IPS-20b (cell line): ENCODE data around the gene RFX7.

Source experiments
- H3K27ac ChIP-seq: one replicate; pipeline ENCODE4 v1.5.1; 2013; ENCODE audit warnings: low read length
- H3K27me3 ChIP-seq: 2 replicates; pipeline ENCODE4 v1.6.1; 2013; ENCODE audit warnings: mild to moderate bottlenecking, low read length, inconsistent platforms; ENCODE audit not compliant: insufficient read depth
- H3K36me3 ChIP-seq: 2 replicates; pipeline ENCODE4 v1.6.1; 2013; ENCODE audit warnings: low read depth, mild to moderate bottlenecking, inconsistent platforms, low read length, moderate library complexity; ENCODE audit not compliant: insufficient read depth
- H3K4me1 ChIP-seq: 2 replicates; pipeline ENCODE4 v1.6.1; 2013; ENCODE audit warnings: mild to moderate bottlenecking, control low read depth, inconsistent platforms, low read length, moderate library complexity; ENCODE audit not compliant: insufficient read depth
- H3K4me3 ChIP-seq: 2 replicates; pipeline ENCODE4 v1.5.1; 2013; ENCODE audit warnings: mild to moderate bottlenecking, low read length, inconsistent platforms
- H3K9ac ChIP-seq: 2 replicates; pipeline ENCODE4 v1.6.1; 2013; ENCODE audit warnings: low read depth, mild to moderate bottlenecking, inconsistent platforms, low read length, moderate library complexity
- H3K9me3 ChIP-seq: 2 replicates; pipeline ENCODE4 v1.6.1; 2013; ENCODE audit warnings: mild to moderate bottlenecking, low read depth, low read length, inconsistent platforms; ENCODE audit not compliant: insufficient read depth

Gene RFX7

GRCh38 chr15:56058986-56059385, 184.7 kb downstream of the RFX7 start:
- H3K9me3 ChIP-seq: no peaks in the 10 kb centered on the region
- H3K27ac ChIP-seq: no peak overlapping the region
- H3K4me1 ChIP-seq: no peaks in the 10 kb centered on the region
- H3K9ac ChIP-seq: no peak overlapping the region
- no peak overlapping the region for H3K4me3 ChIP-seq
- H3K27me3 ChIP-seq: no peaks in the 10 kb centered on the region
- no peaks in the 10 kb centered on the region for H3K36me3 ChIP-seq

GRCh38 chr15:56056626-56057025, 187.1 kb downstream of the RFX7 start:
- Histone ChIP-seq H3K36me3 (no peaks in the 10 kb centered on the region), H3K27ac (no peak overlapping the region), H3K4me3 (no peak overlapping the region), H3K9ac (no peak overlapping the region), H3K4me1 (no peaks in the 10 kb centered on the region), H3K27me3 (no peaks in the 10 kb centered on the region), H3K9me3 (no peaks in the 10 kb centered on the region)

GRCh38 chr15:56053046-56053400, 190.7 kb downstream of the RFX7 start:
- no peaks in the 10 kb centered on the region for H3K4me1 ChIP-seq
- no peak overlapping the region for H3K9ac ChIP-seq
- no peaks in the 10 kb centered on the region for H3K27me3 ChIP-seq
- H3K9me3 ChIP-seq: no peaks in the 10 kb centered on the region
- H3K27ac ChIP-seq: no peak overlapping the region
- no peaks in the 10 kb centered on the region for H3K36me3 ChIP-seq
- no peak overlapping the region for H3K4me3 ChIP-seq

DNA sequence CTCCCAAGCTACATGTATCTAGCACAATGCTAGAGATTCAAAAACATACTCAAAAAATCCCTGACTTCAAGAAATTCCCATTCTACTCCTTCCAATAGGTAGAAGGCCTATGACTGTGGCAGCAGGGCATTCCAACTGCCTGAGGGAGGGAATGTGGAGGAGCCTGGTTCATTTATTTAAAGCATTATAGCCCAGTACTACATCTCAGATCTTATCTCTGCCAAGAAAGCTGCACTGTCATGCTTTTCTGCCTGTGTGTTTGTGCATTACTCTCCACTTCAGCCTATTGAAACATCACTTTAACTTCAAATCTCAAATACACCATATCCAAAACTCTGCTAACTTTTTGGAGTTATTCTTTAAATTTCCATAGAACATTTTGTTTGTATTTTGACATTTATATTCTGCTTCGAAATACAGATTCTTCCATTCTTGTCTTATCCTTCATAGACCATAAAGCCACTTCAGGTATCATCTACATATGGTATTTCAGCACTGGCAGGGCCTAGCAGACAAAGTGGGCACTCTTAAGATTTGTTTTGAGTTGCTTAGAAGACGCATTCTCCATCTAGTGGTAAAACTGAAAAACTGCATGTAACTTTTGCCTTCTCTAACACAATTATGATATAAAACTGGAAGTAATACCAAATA, 191.2 kb downstream of the RFX7 start:
- no peak overlapping the region for H3K4me3 ChIP-seq
- no peak overlapping the region for H3K9ac ChIP-seq
- H3K27me3 ChIP-seq: no peaks in the 10 kb centered on the region
- no peaks in the 10 kb centered on the region for H3K4me1 ChIP-seq
- no peak overlapping the region for H3K27ac ChIP-seq
- no peaks in the 10 kb centered on the region for H3K9me3 ChIP-seq
- H3K36me3 ChIP-seq: no peaks in the 10 kb centered on the region

DNA sequence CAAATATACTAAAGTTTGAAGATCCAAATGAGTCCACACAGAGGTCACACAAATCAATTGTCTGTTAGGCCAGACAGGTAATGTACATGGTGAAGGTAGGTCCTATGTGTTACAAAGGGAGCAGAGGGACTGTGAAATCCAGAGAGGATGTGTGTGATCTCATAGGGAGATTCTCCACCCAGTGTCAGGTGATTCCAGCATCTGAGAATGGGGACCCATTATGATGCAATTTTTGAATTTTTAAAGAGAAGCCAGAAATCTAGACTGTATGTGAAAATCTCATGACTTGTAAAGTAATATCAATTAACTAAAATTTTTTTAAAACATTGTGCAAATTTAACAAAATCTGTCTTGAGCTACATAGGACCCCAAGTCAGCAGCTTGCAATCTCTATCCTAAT, 192.0 kb downstream of the RFX7 start:
- no peaks in the 10 kb centered on the region for H3K9me3 ChIP-seq
- no peaks in the 10 kb centered on the region for H3K4me1 ChIP-seq
- H3K36me3 ChIP-seq: no peaks in the 10 kb centered on the region
- no peak overlapping the region for H3K4me3 ChIP-seq
- no peak overlapping the region for H3K27ac ChIP-seq
- H3K27me3 ChIP-seq: no peaks in the 10 kb centered on the region
- H3K9ac ChIP-seq: no peak overlapping the region

- Histone ChIP-seq H3K4me3 (no peak overlapping the region), H3K9ac (no peak overlapping the region), H3K4me1 (no peaks in the 10 kb centered on the region), H3K36me3 (no peaks in the 10 kb centered on the region), H3K9me3 (no peaks in the 10 kb centered on the region), H3K27ac (no peak overlapping the region), H3K27me3 (no peaks in the 10 kb centered on the region)
Observed at GRCh38 chr15:56049577-56049976, 194.1 kb downstream of the RFX7 start.

GRCh38 chr15:56047354-56047753, 196.3 kb downstream of the RFX7 start:
- Histone ChIP-seq H3K27me3 (no peaks in the 10 kb centered on the region), H3K9ac (no peak overlapping the region), H3K4me3 (no peak overlapping the region), H3K9me3 (no peaks in the 10 kb centered on the region), H3K4me1 (peaks cover 6% of the 10 kb centered on the region), H3K27ac (no peak overlapping the region), H3K36me3 (no peaks in the 10 kb centered on the region)

DNA sequence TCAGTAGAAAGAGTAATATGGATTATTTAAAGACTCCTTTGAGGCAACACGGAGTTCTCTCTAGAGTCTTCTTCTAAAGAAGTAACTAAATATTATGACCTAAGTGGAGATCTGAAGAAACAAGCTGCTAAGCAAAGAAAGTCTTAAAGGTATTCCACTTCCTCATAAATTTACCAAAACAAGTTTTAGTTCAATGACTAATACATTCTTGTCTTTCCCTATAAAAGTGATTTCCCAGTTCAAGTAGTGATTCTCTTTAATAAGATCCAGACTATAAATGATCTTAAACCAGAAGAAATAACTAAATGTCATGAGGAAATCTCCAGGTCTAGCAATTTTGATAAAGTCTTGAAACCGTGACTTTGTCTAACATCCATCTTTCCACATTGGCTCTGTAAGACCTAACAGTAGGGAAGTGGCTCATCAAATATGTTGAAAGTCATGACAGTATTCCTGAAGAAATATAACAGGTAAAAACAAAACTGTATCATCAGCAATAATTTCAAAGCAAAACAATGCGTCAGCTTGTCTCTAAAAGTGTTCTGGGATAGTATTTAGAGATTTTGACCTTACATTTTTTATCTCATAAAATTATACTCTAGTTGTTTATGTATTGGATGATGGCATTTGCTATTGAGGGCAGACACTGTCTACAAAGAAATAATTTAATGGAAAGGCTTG, 198.5 kb downstream of the RFX7 start:
- H3K4me1 ChIP-seq: peaks cover 9% of the 10 kb centered on the region
- H3K27me3 ChIP-seq: no peaks in the 10 kb centered on the region
- no peak overlapping the region for H3K27ac ChIP-seq
- no peak overlapping the region for H3K4me3 ChIP-seq
- no peaks in the 10 kb centered on the region for H3K9me3 ChIP-seq
- no peaks in the 10 kb centered on the region for H3K36me3 ChIP-seq
- no peak overlapping the region for H3K9ac ChIP-seq

DNA sequence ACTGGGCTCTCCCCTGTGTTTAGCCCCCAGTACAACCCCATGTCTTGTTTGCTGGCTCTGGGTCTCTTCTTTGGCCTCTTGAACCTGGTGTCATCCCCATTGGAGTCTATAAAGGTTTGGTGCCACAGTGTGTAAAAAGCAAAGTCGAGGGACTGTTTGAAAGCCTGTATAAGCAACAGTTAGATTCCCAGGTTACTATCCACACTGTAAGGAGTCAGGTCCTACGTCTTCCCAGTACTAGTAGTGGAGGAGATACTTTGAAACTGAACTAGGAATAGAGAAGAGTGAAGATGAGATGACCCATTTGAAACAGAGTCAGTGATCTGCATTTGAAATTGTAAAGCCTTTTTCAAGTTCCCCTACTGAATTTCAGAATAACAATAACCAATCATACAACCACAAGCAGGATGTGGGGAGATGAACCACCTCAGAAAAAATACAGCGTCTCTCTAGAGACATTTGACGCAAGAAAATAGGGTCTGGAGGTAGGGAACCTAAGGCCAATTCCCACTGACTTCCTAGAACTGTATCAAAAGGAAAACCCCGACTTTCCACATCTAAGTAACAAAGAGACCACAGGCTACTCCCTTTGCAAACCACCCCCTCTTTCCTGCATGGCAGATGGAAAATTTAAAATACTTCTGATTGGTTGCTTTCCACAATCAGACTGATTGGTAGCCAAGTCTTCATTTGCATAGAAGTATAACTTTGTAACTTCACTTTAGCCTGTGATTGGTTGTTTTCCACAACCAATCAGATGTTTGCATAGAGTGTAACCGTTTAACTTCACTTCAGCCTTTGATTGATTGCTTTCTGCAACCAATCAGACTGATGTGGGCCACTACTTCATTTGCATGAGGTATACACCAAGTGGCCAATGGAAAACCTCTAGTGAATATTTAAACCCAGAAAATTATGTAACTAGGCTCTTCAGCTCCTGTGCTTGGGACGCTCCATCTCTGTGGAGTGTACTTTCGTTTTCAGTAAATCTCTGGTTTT, 200.4 kb downstream of the RFX7 start:
- Histone ChIP-seq H3K27ac (no peak overlapping the region), H3K36me3 (no peaks in the 10 kb centered on the region), H3K4me3 (no peak overlapping the region), H3K27me3 (no peaks in the 10 kb centered on the region), H3K9ac (no peak overlapping the region), H3K4me1 (peaks cover 10% of the 10 kb centered on the region), H3K9me3 (no peaks in the 10 kb centered on the region)

GRCh38 chr15:56042498-56042897, 201.2 kb downstream of the RFX7 start:
- Histone ChIP-seq H3K27me3 (no peaks in the 10 kb centered on the region), H3K36me3 (no peaks in the 10 kb centered on the region), H3K27ac (no peak overlapping the region), H3K4me1 (peaks cover 10% of the 10 kb centered on the region), H3K9ac (no peak overlapping the region), H3K4me3 (no peak overlapping the region), H3K9me3 (no peaks in the 10 kb centered on the region)

GRCh38 chr15:56042031-56042430, 201.6 kb downstream of the RFX7 start:
- H3K27ac ChIP-seq: no peak overlapping the region
- no peaks in the 10 kb centered on the region for H3K27me3 ChIP-seq
- H3K9ac ChIP-seq: no peak overlapping the region
- H3K9me3 ChIP-seq: no peaks in the 10 kb centered on the region
- H3K4me3 ChIP-seq: no peak overlapping the region
- H3K36me3 ChIP-seq: no peaks in the 10 kb centered on the region
- H3K4me1 ChIP-seq: peaks cover 10% of the 10 kb centered on the region
